K562 (cell line): ENCODE data around the gene GALNS. TPM values are rescaled to one million over a fixed set of nuclear protein-coding genes. Genes with fewer than 3 reads are reported as not detected.
"Not testable (repeated sequence)": the region's sequence is repeated elsewhere in the genome, so short reads cannot be mapped to it uniquely, and the experiment has no call there.

Experiments
- ATAC-seq: fragments of 200-7000 bp; cut with Tn5 transposase; 3 replicates; pipeline ENCODE4 v1.9.1; 2020; ENCODE audit warnings: moderate library complexity
- BruUV-seq: library from RNA; stranded (reverse); fragments of 400-500 nt; replicated peaks from 2 replicates; lab custom pipeline; 2021; lab: Mats Ljungman, UMichigan
- CTCF ChIA-PET: fragments of 300-600 bp; formaldehyde crosslinking; extraction: SDS; loops from one replicate; lab custom pipeline; 2021; ENCODE audit warnings: low intra/inter-chr PET ratio; lab: Yijun Ruan, JAX
- POLR2A ChIA-PET: fragments of 300-600, 350-650 bp; sonication (Branson Sonifier 250); formaldehyde crosslinking; extraction: SDS; loops from one replicate; lab custom pipeline; 2021; ENCODE audit warnings: antibody characterized with exemption, inconsistent platforms; lab: Yijun Ruan, JAX
- DNase-seq, 4 experiments: peaks; one replicate each; pipeline versions ENCODE4 v3.0.0 to v3.0.0-alpha.2; 2011 to 2018; ENCODE audit warnings: low spot score in 3 of 4, mixed read lengths in 3 of 4; ENCODE audit errors: extremely low read depth in 1 of 4
- FAIRE-seq: peaks from 2 replicates; lab custom pipeline; 2011; peaks lifted over from hg19 to GRCh38; lab: Jason Lieb, UNC
- H2AFZ ChIP-seq: 2 replicates; pipeline ENCODE4 v1.6.0; 2011; ENCODE audit warnings: low read depth, low read length, control low read depth, inconsistent platforms
- H3K27ac ChIP-seq: fragments of 200-600 bp; 3 replicates; pipeline ENCODE4 v1.8.0; 2011; ENCODE audit warnings: low read depth, mild to moderate bottlenecking, control low read depth, inconsistent platforms, low read length, moderate library complexity, mixed read lengths; ENCODE audit errors: extremely low read depth
- H3K27me3 ChIP-seq, 2 experiments: fragments of 300-600 bp in 1 of 2; 2 replicates in 1 of 2; 3 replicates in 1 of 2; pipeline versions ENCODE4 v1.6.0 to v1.8.0; 2011; ENCODE audit warnings: inconsistent platforms in 2 of 2, low read length in 2 of 2, mild to moderate bottlenecking in 1 of 2, mixed read lengths in 1 of 2, moderate library complexity in 1 of 2; ENCODE audit not compliant: control insufficient read depth in 2 of 2, insufficient read depth in 2 of 2
- H3K36me3 ChIP-seq: fragments of 300-600 bp; 3 replicates; pipeline ENCODE4 v1.8.0; 2011; ENCODE audit warnings: mild to moderate bottlenecking, low read length, inconsistent platforms; ENCODE audit not compliant: control insufficient read depth, insufficient read depth
- H3K4me1 ChIP-seq, 2 experiments: fragments of 200-600 bp in 1 of 2; replicated peaks in 1 of 2; 2 replicates in 1 of 2; 3 replicates in 1 of 2; pipeline versions ENCODE4 v1.5.1 to v1.8.0; 2011; ENCODE audit warnings: inconsistent platforms in 2 of 2, low read length in 2 of 2, mild to moderate bottlenecking in 1 of 2, mixed read lengths in 1 of 2, moderate library complexity in 1 of 2; ENCODE audit not compliant: control insufficient read depth in 2 of 2, insufficient read depth in 2 of 2
- H3K4me2 ChIP-seq: 2 replicates; pipeline ENCODE4 v1.6.1; 2011; ENCODE audit warnings: low read length, control low read depth, inconsistent platforms, mixed read lengths; ENCODE audit not compliant: insufficient read depth
- H3K4me3 ChIP-seq: fragments of 200-600 bp; sonication (generic), shearing (Covaris generic); 2 replicates; pipeline ENCODE4 v1.5.1; 2016; ENCODE audit warnings: control low read depth, inconsistent platforms
- H3K79me2 ChIP-seq: fragments of 200-600 bp; 3 replicates; pipeline ENCODE4 v1.8.0; 2011; ENCODE audit warnings: low read length, inconsistent platforms; ENCODE audit not compliant: control insufficient read depth, insufficient read depth
- H3K9ac ChIP-seq, 2 experiments: 2 replicates each; pipeline versions ENCODE4 v1.6.0 to v1.6.1; 2011; ENCODE audit warnings: low read depth in 2 of 2, low read length in 2 of 2, control low read depth in 1 of 2, inconsistent platforms in 1 of 2, mild to moderate bottlenecking in 1 of 2, mixed read lengths in 1 of 2; ENCODE audit not compliant: insufficient read depth in 1 of 2
- H3K9me1 ChIP-seq: one replicate; pipeline ENCODE4 v1.6.0; 2011; ENCODE audit warnings: inconsistent platforms, mild to moderate bottlenecking, low read length, moderate library complexity; ENCODE audit not compliant: control insufficient read depth, insufficient read depth
- H3K9me3 ChIP-seq: replicated peaks from 2 replicates; pipeline ENCODE4 v1.5.1; 2011; ENCODE audit warnings: low read depth, low read length, inconsistent platforms; ENCODE audit not compliant: control insufficient read depth, insufficient read depth
- H4K20me1 ChIP-seq: replicated peaks from 2 replicates; pipeline ENCODE4 v1.6.1; 2011; ENCODE audit warnings: low read length, inconsistent platforms, mixed read lengths; ENCODE audit not compliant: control insufficient read depth, insufficient read depth
- ADNP ChIP-seq: fragments of 200-800 bp; sonication (Bioruptor generic); IDR thresholded peaks from 2 replicates; pipeline ENCODE4 v1.6.1; 2016; ENCODE audit warnings: missing genetic modification characterization, missing compliant biosample characterization
- CBX1 ChIP-seq: sonication (generic); IDR thresholded peaks from 2 replicates; pipeline ENCODE4 v1.6.1; 2016; ENCODE audit warnings: antibody characterized with exemption, low read depth, mild to moderate bottlenecking
- CCAR2 ChIP-seq: fragments of 200-400 bp; formaldehyde crosslinking; IDR thresholded peaks from 2 replicates; pipeline ENCODE4 v1.6.1; 2017; ENCODE audit warnings: mild to moderate bottlenecking, low read depth, low read length
- HSF4 ChIP-seq: fragments of 250-450 bp; sonication (Bioruptor Pico); IDR thresholded peaks from 2 replicates; pipeline ENCODE4 v2.1.2; 2022; ENCODE audit warnings: mild to moderate bottlenecking, moderate library complexity, borderline replicate concordance
- POLR2A ChIP-seq: fragments of 450-650 bp; conservative IDR thresholded peaks from 2 replicates; pipeline ENCODE4 v1.6.1; 2016
- POLR2G ChIP-seq: fragments of 200-400 bp; formaldehyde crosslinking; IDR thresholded peaks from 2 replicates; pipeline ENCODE4 v1.6.1; 2017; ENCODE audit warnings: low read depth, mild to moderate bottlenecking, antibody characterized with exemption, low read length, moderate library complexity
- RBM22 ChIP-seq: fragments of 200-400 bp; formaldehyde crosslinking; IDR thresholded peaks from 2 replicates; pipeline ENCODE4 v1.6.1; 2018; ENCODE audit warnings: low read length, low read depth; ENCODE audit not compliant: poor library complexity, severe bottlenecking
- SUPT5H ChIP-seq: fragments of 450-650 bp; IDR thresholded peaks from 2 replicates; pipeline ENCODE4 v1.6.1; 2016
- ZNF263 ChIP-seq: sonication (generic); formaldehyde crosslinking; IDR thresholded peaks from 2 replicates; pipeline ENCODE4 v1.8.0; 2022; ENCODE audit warnings: mild to moderate bottlenecking, missing genetic modification reagents, borderline replicate concordance
- WGBS: fragments of 100-300 bp; shearing (Covaris generic); methylation state at CpG from one replicate; pipeline ENCODE4 v1.1.6; 2016; ENCODE audit warnings: low coverage, mixed read lengths; ENCODE audit not compliant: insufficient coverage; ENCODE audit errors: missing lambda C conversion rate; 5-methylcytosine and 5-hydroxymethylcytosine counted together
- in situ Hi-C: fragments of 300-500 bp; cut with MboI; formaldehyde crosslinking; loops from 4 replicates; pipeline ENCODE4 v1.15.0; 2018; ENCODE audit warnings: inconsistent platforms, mixed read lengths
- intact Hi-C: fragments of 100-400 bp; cut with micrococcal nuclease; formaldehyde crosslinking; loops from 2 replicates; pipeline ENCODE4 v1.14.2; 2022
- polyA plus RNA-seq, 8 experiments: library from polyadenylated mRNA; depleted of rRNA in 4 of 8; stranded (reverse) in 5 of 8; unstranded in 3 of 8; fragments of >200 nt; fragmentation: Nextera tagmentation in 2 of 8; fragmentation: Illumina TruSeq in 1 of 8; extraction: Ambion mirVana in 2 of 8; extraction: Trizol in 1 of 8; gene quantifications; 2 replicates each; pipeline versions ENCODE4 v1.2.1 to v1.2.3, GENCODE V29; 2011 to 2014; ENCODE audit warnings: inconsistent platforms in 1 of 8, missing spikeins in 1 of 8
- total RNA-seq, 7 experiments: library from RNA; depleted of rRNA in 6 of 7; stranded (reverse); fragments of >200 nt in 6 of 7; fragmentation: Illumina TruSeq in 2 of 7; extraction: Trizol in 2 of 7; gene quantifications; 2 replicates each; pipeline versions ENCODE4 v1.2.1 to v1.2.3, GENCODE V29; 2011 to 2021; ENCODE audit warnings: low replicate concordance in 1 of 7
- TF ChIP-seq, protein P1 (sequence below): fragments of 250-450 bp; sonication (Bioruptor Pico); IDR thresholded peaks from 2 replicates; pipeline ENCODE4 v1.4.0; 2020; ENCODE audit warnings: mild to moderate bottlenecking, moderate library complexity
- TF ChIP-seq, protein P2 (sequence below): sonication (generic); formaldehyde crosslinking; IDR thresholded peaks from 2 replicates; pipeline ENCODE4 v1.8.1; 2023; ENCODE audit warnings: mild to moderate bottlenecking, missing genetic modification reagents

Gene GALNS
- total and polyA plus RNA-seq, 9 of the 15 experiments (the other 6 are each of a cell fraction or from before 2014, with no cell fraction given): 0.38 to 13.2 (median 4.3) TPM

DNA sequence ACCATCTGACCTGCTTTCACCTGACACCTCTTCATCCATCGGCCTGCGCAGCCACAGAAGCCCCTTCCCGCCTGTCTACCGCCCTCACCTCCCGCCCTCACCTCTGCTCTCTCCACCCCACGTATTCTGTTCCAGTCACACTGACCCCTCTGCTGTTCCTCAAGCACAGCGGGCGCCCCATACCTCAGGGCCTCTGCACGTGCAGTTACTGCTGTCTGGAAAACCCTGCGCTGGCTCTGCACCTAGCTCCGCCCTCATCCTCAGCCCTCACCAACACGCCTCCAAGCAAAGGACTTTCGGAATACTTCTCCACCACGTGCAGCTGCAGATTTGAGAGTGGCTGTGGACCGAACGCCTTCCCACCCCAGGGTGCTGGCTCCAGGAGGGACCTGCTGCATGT lies 34.3 kb upstream of the GALNS start (continued):
- no peak for TF ChIP-seq HSF4 (CRISPR knock-in tag)
- TF ChIP-seq POLR2A: peak; percentile 44; the same call in 1 of the 2 replicates
- TF ChIP-seq, protein P1, sequence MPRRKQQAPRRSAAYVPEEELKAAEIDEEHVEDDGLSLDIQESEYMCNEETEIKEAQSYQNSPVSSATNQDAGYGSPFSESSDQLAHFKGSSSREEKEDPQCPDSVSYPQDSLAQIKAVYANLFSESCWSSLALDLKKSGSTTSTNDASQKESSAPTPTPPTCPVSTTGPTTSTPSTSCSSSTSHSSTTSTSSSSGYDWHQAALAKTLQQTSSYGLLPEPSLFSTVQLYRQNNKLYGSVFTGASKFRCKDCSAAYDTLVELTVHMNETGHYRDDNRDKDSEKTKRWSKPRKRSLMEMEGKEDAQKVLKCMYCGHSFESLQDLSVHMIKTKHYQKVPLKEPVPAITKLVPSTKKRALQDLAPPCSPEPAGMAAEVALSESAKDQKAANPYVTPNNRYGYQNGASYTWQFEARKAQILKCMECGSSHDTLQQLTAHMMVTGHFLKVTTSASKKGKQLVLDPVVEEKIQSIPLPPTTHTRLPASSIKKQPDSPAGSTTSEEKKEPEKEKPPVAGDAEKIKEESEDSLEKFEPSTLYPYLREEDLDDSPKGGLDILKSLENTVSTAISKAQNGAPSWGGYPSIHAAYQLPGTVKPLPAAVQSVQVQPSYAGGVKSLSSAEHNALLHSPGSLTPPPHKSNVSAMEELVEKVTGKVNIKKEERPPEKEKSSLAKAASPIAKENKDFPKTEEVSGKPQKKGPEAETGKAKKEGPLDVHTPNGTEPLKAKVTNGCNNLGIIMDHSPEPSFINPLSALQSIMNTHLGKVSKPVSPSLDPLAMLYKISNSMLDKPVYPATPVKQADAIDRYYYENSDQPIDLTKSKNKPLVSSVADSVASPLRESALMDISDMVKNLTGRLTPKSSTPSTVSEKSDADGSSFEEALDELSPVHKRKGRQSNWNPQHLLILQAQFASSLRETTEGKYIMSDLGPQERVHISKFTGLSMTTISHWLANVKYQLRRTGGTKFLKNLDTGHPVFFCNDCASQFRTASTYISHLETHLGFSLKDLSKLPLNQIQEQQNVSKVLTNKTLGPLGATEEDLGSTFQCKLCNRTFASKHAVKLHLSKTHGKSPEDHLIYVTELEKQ: no peak
- no peak for TF ChIP-seq CCAR2

DNA sequence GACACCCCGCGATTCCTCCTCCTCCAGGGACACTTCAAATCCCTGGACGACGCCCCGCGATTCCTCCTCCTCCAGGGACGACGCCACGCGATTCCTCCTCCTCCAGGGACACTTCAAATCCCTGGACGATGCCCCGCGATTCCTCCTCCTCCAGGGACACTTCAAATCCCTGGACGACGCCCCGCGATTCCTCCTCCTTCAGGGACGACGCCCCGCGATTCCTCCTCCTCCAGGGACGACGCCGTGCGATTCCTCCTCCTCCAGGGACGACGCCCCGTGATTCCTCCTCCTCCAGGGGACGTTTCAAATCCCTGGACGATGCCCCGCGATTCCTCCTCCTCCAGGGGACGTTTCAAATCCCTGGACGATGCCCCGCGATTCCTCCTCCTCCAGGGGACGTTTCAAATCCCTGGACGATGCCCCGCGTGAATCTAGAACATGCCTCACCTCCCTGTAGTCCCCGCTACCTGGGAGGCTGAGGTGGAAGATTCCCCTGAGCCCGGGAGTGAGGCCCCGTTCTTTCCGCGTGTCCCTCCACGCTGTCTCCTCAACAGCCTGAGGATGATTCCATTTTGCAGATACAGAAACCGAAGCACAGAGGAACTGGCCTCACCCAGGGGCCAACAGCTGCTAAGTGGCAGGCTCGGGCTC lies 33.1 kb upstream of the GALNS start:
- H3K9me1 ChIP-seq, H4K20me1 ChIP-seq, H3K4me3 ChIP-seq, H3K9ac ChIP-seq, H3K27me3 ChIP-seq, DNase-seq, ATAC-seq, BruUV-seq, H2AFZ ChIP-seq, H3K4me2 ChIP-seq, H3K27ac ChIP-seq, FAIRE-seq, in situ Hi-C loops, intact Hi-C loops, CTCF ChIA-PET: not testable (repeated sequence)
- Histone ChIP-seq H3K79me2 (peaks cover 27% of the 10 kb centered on the region), H3K9me3 (peaks cover 29% of the 10 kb centered on the region), H3K4me1 (peaks cover 0 to 55% of the 10 kb centered on the region in 2 experiments; a peak in 3 of 5 replicates), H3K36me3 (peaks cover 86% of the 10 kb centered on the region)
- WGBS: 96% methylated on average over 19 of the region's 48 CpGs
- POLR2A ChIA-PET: interaction anchor here (0.6 to 1.0 kb wide), 3 partner anchors 16 to 493 kb away, joined by 3 read pairs; no protein-coding TSS in a partner anchor
- TF ChIP-seq POLR2G (peak; percentile 52; the same call in 1 of the 2 replicates), CBX1 (peak; percentile 42; the same call in 1 of the 2 replicates), ADNP (tag) (0 out of 2 replicates have a peak, but pooled peaks have one; percentile 12), ZNF263 (CRISPR knock-in tag) (0 out of 2 replicates have a peak, but pooled peaks have one; percentile 1), SUPT5H (0 out of 2 replicates have a peak, but pooled peaks have one; percentile 19), RBM22 (peak; percentile 88)
- TF ChIP-seq, protein P2, sequence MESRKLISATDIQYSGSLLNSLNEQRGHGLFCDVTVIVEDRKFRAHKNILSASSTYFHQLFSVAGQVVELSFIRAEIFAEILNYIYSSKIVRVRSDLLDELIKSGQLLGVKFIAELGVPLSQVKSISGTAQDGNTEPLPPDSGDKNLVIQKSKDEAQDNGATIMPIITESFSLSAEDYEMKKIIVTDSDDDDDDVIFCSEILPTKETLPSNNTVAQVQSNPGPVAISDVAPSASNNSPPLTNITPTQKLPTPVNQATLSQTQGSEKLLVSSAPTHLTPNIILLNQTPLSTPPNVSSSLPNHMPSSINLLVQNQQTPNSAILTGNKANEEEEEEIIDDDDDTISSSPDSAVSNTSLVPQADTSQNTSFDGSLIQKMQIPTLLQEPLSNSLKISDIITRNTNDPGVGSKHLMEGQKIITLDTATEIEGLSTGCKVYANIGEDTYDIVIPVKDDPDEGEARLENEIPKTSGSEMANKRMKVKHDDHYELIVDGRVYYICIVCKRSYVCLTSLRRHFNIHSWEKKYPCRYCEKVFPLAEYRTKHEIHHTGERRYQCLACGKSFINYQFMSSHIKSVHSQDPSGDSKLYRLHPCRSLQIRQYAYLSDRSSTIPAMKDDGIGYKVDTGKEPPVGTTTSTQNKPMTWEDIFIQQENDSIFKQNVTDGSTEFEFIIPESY: peak; percentile 75
